Calu3 (cell line): ENCODE measurements around the gene ABHD1. TPM values are rescaled to one million over a fixed set of nuclear protein-coding genes. Genes with fewer than 3 reads are reported as not detected.

Experiments used
- BruUV-seq: library from RNA; stranded (reverse); fragments of 400-500 nt; replicated peaks from 2 replicates; lab custom pipeline; 2021; lab: Mats Ljungman, UMichigan
- CTCF ChIA-PET: fragments of 300-600 bp; sonication (Branson Sonifier 250); formaldehyde crosslinking; loops from one replicate; lab custom pipeline; 2022; ENCODE audit warnings: antibody characterized with exemption; lab: Charles Lee
- DNase-seq: peaks from one replicate; pipeline ENCODE4 v3.0.0; 2022
- H3K27ac Mint-ChIP-seq: one replicate; pipeline ENCODE4 v1.8.0; 2022; ENCODE audit warnings: mixed read lengths; ENCODE audit not compliant: unreplicated experiment
- H3K27me3 Mint-ChIP-seq: one replicate; pipeline ENCODE4 v1.8.0; 2022; ENCODE audit warnings: mixed read lengths; ENCODE audit not compliant: unreplicated experiment
- H3K36me3 Mint-ChIP-seq: one replicate; pipeline ENCODE4 v1.8.0; 2022; ENCODE audit warnings: mild to moderate bottlenecking, moderate library complexity, mixed read lengths; ENCODE audit not compliant: insufficient read depth, unreplicated experiment
- H3K4me1 Mint-ChIP-seq: one replicate; pipeline ENCODE4 v1.8.0; 2022; ENCODE audit warnings: mild to moderate bottlenecking, low read depth, mixed read lengths; ENCODE audit not compliant: unreplicated experiment
- H3K4me3 Mint-ChIP-seq: one replicate; pipeline ENCODE4 v1.8.0; 2022; ENCODE audit warnings: mild to moderate bottlenecking, low read depth, moderate library complexity, mixed read lengths; ENCODE audit not compliant: unreplicated experiment
- H3K9me3 Mint-ChIP-seq: one replicate; pipeline ENCODE4 v1.8.0; 2022; ENCODE audit warnings: low read depth, mixed read lengths; ENCODE audit not compliant: unreplicated experiment
- intact Hi-C: fragments of 100-400 bp; cut with micrococcal nuclease; formaldehyde crosslinking; loops from one replicate; pipeline ENCODE4 v1.10.0; 2022; ENCODE audit not compliant: unreplicated experiment
- total RNA-seq: library from RNA; stranded (reverse); gene quantifications from 2 replicates; pipeline ENCODE4 v1.2.3, GENCODE V29; 2022
- TF ChIP-seq, protein P1 (sequence below): fragments of 200-600 bp; IDR thresholded peaks from one replicate; pipeline ENCODE4 v1.8.0; 2022; ENCODE audit warnings: antibody characterized with exemption; ENCODE audit not compliant: unreplicated experiment

ABHD1 gene
- total RNA-seq, 1 experiment from 2014 or later = 0.64 TPM

GRCh38 chr2:27122791-27123190, 824 bp upstream of the ABHD1 start:
- CTCF ChIA-PET = interaction anchor here (1.2 kb wide), 1 partner anchor 69 kb away, joined by 3 read pairs; no protein-coding TSS in a partner anchor
- BruUV-seq = no TSS peak
- peaks cover 50% of the 10 kb centered on the region for H3K27me3 Mint-ChIP-seq
- peak overlapping the region; percentile 77 for H3K4me3 Mint-ChIP-seq
- no peak overlapping the region for H3K27ac Mint-ChIP-seq
- TF ChIP-seq, protein P1, sequence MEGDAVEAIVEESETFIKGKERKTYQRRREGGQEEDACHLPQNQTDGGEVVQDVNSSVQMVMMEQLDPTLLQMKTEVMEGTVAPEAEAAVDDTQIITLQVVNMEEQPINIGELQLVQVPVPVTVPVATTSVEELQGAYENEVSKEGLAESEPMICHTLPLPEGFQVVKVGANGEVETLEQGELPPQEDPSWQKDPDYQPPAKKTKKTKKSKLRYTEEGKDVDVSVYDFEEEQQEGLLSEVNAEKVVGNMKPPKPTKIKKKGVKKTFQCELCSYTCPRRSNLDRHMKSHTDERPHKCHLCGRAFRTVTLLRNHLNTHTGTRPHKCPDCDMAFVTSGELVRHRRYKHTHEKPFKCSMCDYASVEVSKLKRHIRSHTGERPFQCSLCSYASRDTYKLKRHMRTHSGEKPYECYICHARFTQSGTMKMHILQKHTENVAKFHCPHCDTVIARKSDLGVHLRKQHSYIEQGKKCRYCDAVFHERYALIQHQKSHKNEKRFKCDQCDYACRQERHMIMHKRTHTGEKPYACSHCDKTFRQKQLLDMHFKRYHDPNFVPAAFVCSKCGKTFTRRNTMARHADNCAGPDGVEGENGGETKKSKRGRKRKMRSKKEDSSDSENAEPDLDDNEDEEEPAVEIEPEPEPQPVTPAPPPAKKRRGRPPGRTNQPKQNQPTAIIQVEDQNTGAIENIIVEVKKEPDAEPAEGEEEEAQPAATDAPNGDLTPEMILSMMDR = no peak
- H3K9me3 Mint-ChIP-seq = no peaks in the 10 kb centered on the region
- H3K36me3 Mint-ChIP-seq = peaks cover 20% of the 10 kb centered on the region
- intact Hi-C loops = no loop called here
- peaks cover 8% of the 10 kb centered on the region for H3K4me1 Mint-ChIP-seq
- no peak for DNase-seq

- intact Hi-C loops = no loop called here
- Mint-ChIP-seq H3K27ac (no peak overlapping the region), H3K27me3 (peaks cover 35% of the 10 kb centered on the region), H3K36me3 (peaks cover 22% of the 10 kb centered on the region), H3K4me3 (no peak overlapping the region), H3K9me3 (no peaks in the 10 kb centered on the region), H3K4me1 (peaks cover 8% of the 10 kb centered on the region)
- DNase-seq = no peak
- TF ChIP-seq, protein P1 = no peak
- CTCF ChIA-PET = no interaction called here
- BruUV-seq = no TSS peak
These were observed 1.5 kb downstream of the ABHD1 start for GRCh38 chr2:27125104-27125503.

- peak overlapping the region; percentile 31 for H3K27ac Mint-ChIP-seq
- no peak for DNase-seq
- H3K36me3 Mint-ChIP-seq = peaks cover 22% of the 10 kb centered on the region
- intact Hi-C loops = no loop called here
- no peak overlapping the region for H3K4me3 Mint-ChIP-seq
- peaks cover 8% of the 10 kb centered on the region for H3K4me1 Mint-ChIP-seq
- CTCF ChIA-PET = no interaction called here
- H3K9me3 Mint-ChIP-seq = no peaks in the 10 kb centered on the region
- H3K27me3 Mint-ChIP-seq = peaks cover 23% of the 10 kb centered on the region
- TF ChIP-seq, protein P1 = no peak
- BruUV-seq = TSS peak; percentile 8
These were observed 2.7 kb downstream of the ABHD1 start for GRCh38 chr2:27126252-27126710.

DNA sequence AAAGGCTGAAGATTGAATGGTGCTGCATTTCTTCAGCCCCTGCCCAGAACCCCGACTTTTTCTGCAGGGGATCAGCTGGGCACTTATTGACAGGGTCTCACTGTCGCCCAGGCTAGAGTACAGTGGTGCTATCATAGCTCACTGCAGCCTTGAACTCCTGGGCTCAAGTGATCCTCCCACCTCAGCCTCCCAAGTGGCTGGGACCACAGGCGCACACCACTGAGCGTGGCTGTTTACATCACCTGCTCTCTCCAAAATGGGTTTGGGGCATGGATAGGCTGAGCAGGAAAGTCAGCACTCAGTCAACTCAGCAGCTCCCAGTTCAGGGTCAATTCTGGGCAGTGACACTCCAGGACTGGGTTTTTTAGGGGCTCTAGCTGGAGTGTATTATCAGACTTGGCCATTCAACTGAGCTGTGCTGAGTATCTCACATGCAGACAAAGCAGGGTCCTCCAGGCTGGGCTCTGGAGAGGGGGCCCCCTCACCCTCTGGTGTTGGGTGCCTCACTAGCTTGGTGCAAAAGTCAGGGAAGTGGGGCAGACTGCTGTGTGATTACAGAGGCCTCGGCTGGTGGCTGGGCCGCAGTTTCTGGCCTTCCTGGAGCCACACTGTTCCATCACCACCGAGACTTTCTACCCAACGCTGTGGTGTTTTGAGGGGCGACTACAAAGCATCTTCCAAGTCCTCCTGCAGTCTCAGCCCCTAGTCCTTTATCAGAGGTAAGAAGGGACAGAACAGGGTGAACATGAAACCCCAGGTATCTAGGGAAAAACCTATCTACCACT, 4.5 kb downstream of the ABHD1 start:
- Mint-ChIP-seq H3K27me3 (peaks cover 5% of the 10 kb centered on the region), H3K4me3 (no peak overlapping the region), H3K27ac (no peak overlapping the region), H3K9me3 (no peaks in the 10 kb centered on the region), H3K4me1 (peaks cover 12% of the 10 kb centered on the region), H3K36me3 (peaks cover 18% of the 10 kb centered on the region)
- DNase-seq = no peak
- TF ChIP-seq, protein P1 = no peak
- no TSS peak for BruUV-seq
- CTCF ChIA-PET = no interaction called here
- intact Hi-C loops = no loop called here
